ENCODE results near the gene NUMBL. TPM values are rescaled to one million over a fixed set of nuclear protein-coding genes. Genes with fewer than 3 reads are reported as not detected.

The NUMBL gene
- total and polyA plus RNA-seq, 2 of the 13 experiments (the other 11 are each of a cell fraction or from before 2014, with no cell fraction given): 0.49 to 2.3 TPM

- TF ChIP-seq, protein P1, sequence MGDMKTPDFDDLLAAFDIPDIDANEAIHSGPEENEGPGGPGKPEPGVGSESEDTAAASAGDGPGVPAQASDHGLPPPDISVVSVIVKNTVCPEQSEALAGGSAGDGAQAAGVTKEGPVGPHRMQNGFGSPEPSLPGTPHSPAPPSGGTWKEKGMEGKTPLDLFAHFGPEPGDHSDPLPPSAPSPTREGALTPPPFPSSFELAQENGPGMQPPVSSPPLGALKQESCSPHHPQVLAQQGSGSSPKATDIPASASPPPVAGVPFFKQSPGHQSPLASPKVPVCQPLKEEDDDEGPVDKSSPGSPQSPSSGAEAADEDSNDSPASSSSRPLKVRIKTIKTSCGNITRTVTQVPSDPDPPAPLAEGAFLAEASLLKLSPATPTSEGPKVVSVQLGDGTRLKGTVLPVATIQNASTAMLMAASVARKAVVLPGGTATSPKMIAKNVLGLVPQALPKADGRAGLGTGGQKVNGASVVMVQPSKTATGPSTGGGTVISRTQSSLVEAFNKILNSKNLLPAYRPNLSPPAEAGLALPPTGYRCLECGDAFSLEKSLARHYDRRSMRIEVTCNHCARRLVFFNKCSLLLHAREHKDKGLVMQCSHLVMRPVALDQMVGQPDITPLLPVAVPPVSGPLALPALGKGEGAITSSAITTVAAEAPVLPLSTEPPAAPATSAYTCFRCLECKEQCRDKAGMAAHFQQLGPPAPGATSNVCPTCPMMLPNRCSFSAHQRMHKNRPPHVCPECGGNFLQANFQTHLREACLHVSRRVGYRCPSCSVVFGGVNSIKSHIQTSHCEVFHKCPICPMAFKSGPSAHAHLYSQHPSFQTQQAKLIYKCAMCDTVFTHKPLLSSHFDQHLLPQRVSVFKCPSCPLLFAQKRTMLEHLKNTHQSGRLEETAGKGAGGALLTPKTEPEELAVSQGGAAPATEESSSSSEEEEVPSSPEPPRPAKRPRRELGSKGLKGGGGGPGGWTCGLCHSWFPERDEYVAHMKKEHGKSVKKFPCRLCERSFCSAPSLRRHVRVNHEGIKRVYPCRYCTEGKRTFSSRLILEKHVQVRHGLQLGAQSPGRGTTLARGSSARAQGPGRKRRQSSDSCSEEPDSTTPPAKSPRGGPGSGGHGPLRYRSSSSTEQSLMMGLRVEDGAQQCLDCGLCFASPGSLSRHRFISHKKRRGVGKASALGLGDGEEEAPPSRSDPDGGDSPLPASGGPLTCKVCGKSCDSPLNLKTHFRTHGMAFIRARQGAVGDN (CRISPR knock-in tag; IDR thresholded peaks at IDR 0.05): peak; percentile 72
- no peak for TF ChIP-seq REXO4 (CRISPR knock-in tag; IDR thresholded peaks at IDR 0.05; ENCODE audit: borderline replicate concordance)
- no peak for TF ChIP-seq ZNF773 (CRISPR knock-in tag; IDR thresholded peaks at IDR 0.05; ENCODE audit: borderline replicate concordance)
- no peak for TF ChIP-seq ZNF775 (CRISPR knock-in tag; IDR thresholded peaks at IDR 0.05; ENCODE audit: borderline replicate concordance)
- TF ChIP-seq ZNF629 (CRISPR knock-in tag; conservative IDR thresholded peaks at IDR 0.05): peak; percentile 37; the same call in 1 of the 2 replicates
- no peak for TF ChIP-seq NR2F1 (CRISPR knock-in tag; IDR thresholded peaks at IDR 0.05)
- TF ChIP-seq ZMAT3 (CRISPR knock-in tag; conservative IDR thresholded peaks at IDR 0.05): peak; percentile 81
- no peak for TF ChIP-seq ARID5B (CRISPR knock-in tag; IDR thresholded peaks at IDR 0.05)
- 0 out of 2 replicates have a peak, but pooled peaks have one; percentile 54 for TF ChIP-seq RFXAP (CRISPR knock-in tag; IDR thresholded peaks at IDR 0.05; ENCODE audit: borderline replicate concordance)
- no peak for TF ChIP-seq PHF5A (CRISPR knock-in tag; IDR thresholded peaks at IDR 0.05; ENCODE audit: low read depth, unreplicated experiment)
- TF ChIP-seq RFX3 (CRISPR knock-in tag; IDR thresholded peaks at IDR 0.05): no peak
- TF ChIP-seq TFAP4 (IDR thresholded peaks at IDR 0.05; ENCODE audit: borderline replicate concordance, low read depth): peak; percentile 41; the same call in 1 of the 2 replicates
- TF ChIP-seq FOSL2 (CRISPR knock-in tag; IDR thresholded peaks at IDR 0.05): peak; percentile 25; the same call in 1 of the 2 replicates
- peak; percentile 23; the same call in 1 of the 2 replicates for TF ChIP-seq ZNF430 (CRISPR knock-in tag; IDR thresholded peaks at IDR 0.05)
- TF ChIP-seq KMT2A (CRISPR knock-in tag; IDR thresholded peaks at IDR 0.05): no peak
- TF ChIP-seq ZNF558 (CRISPR knock-in tag; IDR thresholded peaks at IDR 0.05; ENCODE audit: borderline replicate concordance): no peak
- TF ChIP-seq FOXK2 (IDR thresholded peaks at IDR 0.05): no peak
- TF ChIP-seq CTCF (CRISPR knock-in tag; IDR thresholded peaks at IDR 0.05): no peak
These were observed 26.3 kb upstream of the NUMBL start, which contains the start of the genes COQ8B and ITPKC (continued) for GRCh38 chr19:40716482-40717324.

Measured in HepG2 (cell line).